Measurements from ENCODE around the gene LRP8.

Gene LRP8

DNA sequence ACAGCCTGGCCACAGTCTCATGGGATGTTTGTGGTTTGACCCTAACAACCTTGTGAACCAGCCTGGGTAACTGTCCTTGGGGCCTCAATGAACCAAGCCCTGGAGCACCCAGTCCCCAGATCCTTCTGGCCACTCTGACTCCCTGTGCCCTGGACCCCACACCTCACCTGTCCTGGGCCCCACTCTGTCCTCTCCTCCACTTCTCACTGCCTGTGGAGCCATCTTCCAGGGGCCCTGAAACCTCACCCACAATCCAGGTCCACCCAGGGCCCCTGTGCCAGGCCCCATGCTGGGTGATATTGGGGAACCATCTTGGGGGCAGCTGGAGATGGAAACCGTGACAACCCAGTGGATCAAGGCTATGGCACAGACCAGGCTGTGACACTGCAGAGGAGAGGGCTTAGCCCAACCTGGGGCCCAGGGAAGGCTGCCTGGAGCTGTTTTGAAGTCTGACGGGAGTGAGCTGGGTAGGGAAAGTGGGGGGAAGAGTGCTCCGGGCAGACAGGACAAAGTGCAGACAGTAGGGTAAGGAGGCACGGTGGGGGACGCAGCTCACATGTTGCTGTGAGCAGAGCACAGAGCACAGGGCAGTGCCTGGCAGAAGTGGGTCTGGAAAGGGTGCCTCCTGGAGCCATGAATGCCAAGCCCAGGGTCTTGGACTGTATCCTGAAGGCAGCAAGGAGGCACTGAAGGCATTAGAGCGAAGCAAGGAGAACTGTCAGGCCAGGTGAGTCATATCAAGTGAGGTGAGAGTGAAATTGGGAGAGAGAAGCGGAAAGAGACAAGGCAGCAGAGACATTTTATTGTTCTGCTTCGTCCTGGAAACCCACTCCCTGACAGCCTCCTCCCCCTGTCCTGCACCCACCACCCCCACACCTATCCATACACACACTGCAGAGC lies 12.1 kb upstream of the LRP8 start:
- Histone ChIP-seq H3K4me2 (ENCODE audit: low read depth, low read length, poor library complexity, severe bottlenecking) (no peak overlapping the region), H3K9me3 (ENCODE audit: insufficient read depth, low read depth, low read length) (no peaks in the 10 kb centered on the region), H3K9me2 (replicated peaks; ENCODE audit: low read depth, low read length) (no peaks in the 10 kb centered on the region), H3K9ac (ENCODE audit: low read depth, low read length, poor library complexity, severe bottlenecking) (no peak overlapping the region), H3K79me2 (ENCODE audit: insufficient read depth, low read length) (no peaks in the 10 kb centered on the region), H3K36me3 (ENCODE audit: insufficient read depth, low read length) (no peaks in the 10 kb centered on the region), H4K20me1 (ENCODE audit: insufficient read depth, low read length, poor library complexity, severe bottlenecking) (no peaks in the 10 kb centered on the region), H3F3A (ENCODE audit: low read depth) (no peaks in the 10 kb centered on the region), H3K27me3 (ENCODE audit: insufficient read depth, low read length, poor library complexity, severe bottlenecking) (no peaks in the 10 kb centered on the region), H3K4me1 (ENCODE audit: insufficient read depth, low read length, poor library complexity, severe bottlenecking) (no peaks in the 10 kb centered on the region), H2AFZ (ENCODE audit: low read length) (no peak overlapping the region), H3K4me3 (ENCODE audit: low read length, poor library complexity, severe bottlenecking) (no peak overlapping the region)
- TF ChIP-seq, protein P1, sequence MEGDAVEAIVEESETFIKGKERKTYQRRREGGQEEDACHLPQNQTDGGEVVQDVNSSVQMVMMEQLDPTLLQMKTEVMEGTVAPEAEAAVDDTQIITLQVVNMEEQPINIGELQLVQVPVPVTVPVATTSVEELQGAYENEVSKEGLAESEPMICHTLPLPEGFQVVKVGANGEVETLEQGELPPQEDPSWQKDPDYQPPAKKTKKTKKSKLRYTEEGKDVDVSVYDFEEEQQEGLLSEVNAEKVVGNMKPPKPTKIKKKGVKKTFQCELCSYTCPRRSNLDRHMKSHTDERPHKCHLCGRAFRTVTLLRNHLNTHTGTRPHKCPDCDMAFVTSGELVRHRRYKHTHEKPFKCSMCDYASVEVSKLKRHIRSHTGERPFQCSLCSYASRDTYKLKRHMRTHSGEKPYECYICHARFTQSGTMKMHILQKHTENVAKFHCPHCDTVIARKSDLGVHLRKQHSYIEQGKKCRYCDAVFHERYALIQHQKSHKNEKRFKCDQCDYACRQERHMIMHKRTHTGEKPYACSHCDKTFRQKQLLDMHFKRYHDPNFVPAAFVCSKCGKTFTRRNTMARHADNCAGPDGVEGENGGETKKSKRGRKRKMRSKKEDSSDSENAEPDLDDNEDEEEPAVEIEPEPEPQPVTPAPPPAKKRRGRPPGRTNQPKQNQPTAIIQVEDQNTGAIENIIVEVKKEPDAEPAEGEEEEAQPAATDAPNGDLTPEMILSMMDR (conservative IDR thresholded peaks at IDR 0.05; ENCODE audit: low read length), result no peak
- TF ChIP-seq EZH2phosphoT487 (IDR thresholded peaks at IDR 0.05; ENCODE audit: borderline replicate concordance), result no peak

DNA sequence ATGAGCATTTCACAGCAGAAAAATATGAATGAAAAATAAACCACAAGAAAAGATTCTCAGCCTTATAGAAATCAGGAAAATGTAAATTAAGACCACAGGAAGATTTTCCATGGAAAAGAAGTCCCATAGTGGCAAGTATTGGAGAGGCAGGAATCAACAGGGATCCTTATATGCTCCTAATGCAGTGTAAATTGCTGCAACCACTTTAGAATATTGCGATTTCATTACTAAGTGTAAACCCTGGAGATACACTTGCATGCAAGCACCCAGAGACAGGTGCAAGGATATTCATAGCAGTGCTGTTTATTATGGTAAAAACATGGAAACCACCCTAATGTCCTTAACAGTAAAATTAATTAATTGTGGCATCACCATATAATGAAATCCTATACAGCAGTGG lies 10.6 kb upstream of the LRP8 start:
- Histone ChIP-seq H3K9me2 (replicated peaks; ENCODE audit: low read depth, low read length) (no peaks in the 10 kb centered on the region), H3K4me3 (ENCODE audit: low read length, poor library complexity, severe bottlenecking) (no peak overlapping the region), H3K79me2 (ENCODE audit: insufficient read depth, low read length) (no peaks in the 10 kb centered on the region), H4K20me1 (ENCODE audit: insufficient read depth, low read length, poor library complexity, severe bottlenecking) (no peaks in the 10 kb centered on the region), H3K9me3 (ENCODE audit: insufficient read depth, low read depth, low read length) (no peaks in the 10 kb centered on the region), H3K9ac (ENCODE audit: low read depth, low read length, poor library complexity, severe bottlenecking) (no peak overlapping the region), H2AFZ (ENCODE audit: low read length) (no peak overlapping the region), H3K27me3 (ENCODE audit: insufficient read depth, low read length, poor library complexity, severe bottlenecking) (no peaks in the 10 kb centered on the region), H3K4me1 (ENCODE audit: insufficient read depth, low read length, poor library complexity, severe bottlenecking) (no peaks in the 10 kb centered on the region), H3F3A (ENCODE audit: low read depth) (no peaks in the 10 kb centered on the region), H3K36me3 (ENCODE audit: insufficient read depth, low read length) (no peaks in the 10 kb centered on the region), H3K4me2 (ENCODE audit: low read depth, low read length, poor library complexity, severe bottlenecking) (no peak overlapping the region)
- TF ChIP-seq EZH2phosphoT487 (IDR thresholded peaks at IDR 0.05; ENCODE audit: borderline replicate concordance), result no peak
- TF ChIP-seq, protein P1 (conservative IDR thresholded peaks at IDR 0.05; ENCODE audit: low read length), result no peak

DNA sequence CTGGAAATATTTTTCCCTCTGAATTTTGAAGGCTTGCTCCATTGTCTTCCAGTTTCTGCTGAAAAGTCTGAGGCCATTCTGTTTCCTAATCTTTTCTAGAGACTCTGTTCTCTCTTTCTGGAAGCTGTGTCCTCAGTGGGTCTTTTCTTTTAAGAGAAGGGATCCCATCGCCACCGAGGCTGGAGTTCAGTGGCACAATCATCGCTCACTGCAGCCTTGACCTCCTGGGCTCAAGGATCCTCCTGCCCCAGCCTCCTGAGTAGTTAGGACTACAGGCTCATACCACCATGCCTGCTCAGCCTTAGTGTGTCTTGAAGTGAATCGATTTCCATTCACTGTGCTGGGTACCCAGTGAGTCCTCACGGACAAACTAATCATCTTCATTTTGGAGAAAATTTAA lies 9.6 kb upstream of the LRP8 start:
- H3K4me1 ChIP-seq (ENCODE audit: insufficient read depth, low read length, poor library complexity, severe bottlenecking), result no peaks in the 10 kb centered on the region

More for the DNA sequence above, 9.6 kb upstream of the LRP8 start:
- TF ChIP-seq, protein P1 (conservative IDR thresholded peaks at IDR 0.05; ENCODE audit: low read length), result no peak
- no peak for TF ChIP-seq EZH2phosphoT487 (IDR thresholded peaks at IDR 0.05; ENCODE audit: borderline replicate concordance)
- H3K9ac ChIP-seq (ENCODE audit: low read depth, low read length, poor library complexity, severe bottlenecking), result no peak overlapping the region
- no peaks in the 10 kb centered on the region for H3K79me2 ChIP-seq (ENCODE audit: insufficient read depth, low read length)
- no peaks in the 10 kb centered on the region for H4K20me1 ChIP-seq (ENCODE audit: insufficient read depth, low read length, poor library complexity, severe bottlenecking)
- no peak overlapping the region for H3K4me2 ChIP-seq (ENCODE audit: low read depth, low read length, poor library complexity, severe bottlenecking)
- H3K4me3 ChIP-seq (ENCODE audit: low read length, poor library complexity, severe bottlenecking), result no peak overlapping the region
- H3F3A ChIP-seq (ENCODE audit: low read depth), result no peaks in the 10 kb centered on the region
- H2AFZ ChIP-seq (ENCODE audit: low read length), result no peak overlapping the region
- H3K27me3 ChIP-seq (ENCODE audit: insufficient read depth, low read length, poor library complexity, severe bottlenecking), result no peaks in the 10 kb centered on the region
- H3K9me3 ChIP-seq (ENCODE audit: insufficient read depth, low read depth, low read length), result no peaks in the 10 kb centered on the region
- no peaks in the 10 kb centered on the region for H3K36me3 ChIP-seq (ENCODE audit: insufficient read depth, low read length)
- H3K9me2 ChIP-seq (replicated peaks; ENCODE audit: low read depth, low read length), result no peaks in the 10 kb centered on the region
